K562 (cell line): ENCODE measurements around the gene CAMKV. TPM values are rescaled to one million over a fixed set of nuclear protein-coding genes. Genes with fewer than 3 reads are reported as not detected.

ENCODE experiments used
- ATAC-seq: fragments of 200-7000 bp; cut with Tn5 transposase; 3 replicates; pipeline ENCODE4 v1.9.1; 2020; ENCODE audit warnings: moderate library complexity
- BruUV-seq: library from RNA; stranded (reverse); fragments of 400-500 nt; replicated peaks from 2 replicates; lab custom pipeline; 2021; lab: Mats Ljungman, UMichigan
- CTCF ChIA-PET: fragments of 300-600 bp; formaldehyde crosslinking; extraction: SDS; loops from one replicate; lab custom pipeline; 2021; ENCODE audit warnings: low intra/inter-chr PET ratio; lab: Yijun Ruan, JAX
- POLR2A ChIA-PET: fragments of 300-600, 350-650 bp; sonication (Branson Sonifier 250); formaldehyde crosslinking; extraction: SDS; loops from one replicate; lab custom pipeline; 2021; ENCODE audit warnings: antibody characterized with exemption, inconsistent platforms; lab: Yijun Ruan, JAX
- DNase-seq, 4 experiments: peaks; one replicate each; pipeline versions ENCODE4 v3.0.0 to v3.0.0-alpha.2; 2011 to 2018; ENCODE audit warnings: low spot score in 3 of 4, mixed read lengths in 3 of 4; ENCODE audit errors: extremely low read depth in 1 of 4
- FAIRE-seq: peaks from 2 replicates; lab custom pipeline; 2011; peaks lifted over from hg19 to GRCh38; lab: Jason Lieb, UNC
- H2AFZ ChIP-seq: 2 replicates; pipeline ENCODE4 v1.6.0; 2011; ENCODE audit warnings: low read depth, low read length, control low read depth, inconsistent platforms
- H3K27ac ChIP-seq: fragments of 200-600 bp; 3 replicates; pipeline ENCODE4 v1.8.0; 2011; ENCODE audit warnings: low read depth, mild to moderate bottlenecking, control low read depth, inconsistent platforms, low read length, moderate library complexity, mixed read lengths; ENCODE audit errors: extremely low read depth
- H3K27me3 ChIP-seq, 2 experiments: fragments of 300-600 bp in 1 of 2; 2 replicates in 1 of 2; 3 replicates in 1 of 2; pipeline versions ENCODE4 v1.6.0 to v1.8.0; 2011; ENCODE audit warnings: inconsistent platforms in 2 of 2, low read length in 2 of 2, mild to moderate bottlenecking in 1 of 2, mixed read lengths in 1 of 2, moderate library complexity in 1 of 2; ENCODE audit not compliant: control insufficient read depth in 2 of 2, insufficient read depth in 2 of 2
- H3K36me3 ChIP-seq: fragments of 300-600 bp; 3 replicates; pipeline ENCODE4 v1.8.0; 2011; ENCODE audit warnings: mild to moderate bottlenecking, low read length, inconsistent platforms; ENCODE audit not compliant: control insufficient read depth, insufficient read depth
- H3K4me1 ChIP-seq, 2 experiments: fragments of 200-600 bp in 1 of 2; replicated peaks in 1 of 2; 2 replicates in 1 of 2; 3 replicates in 1 of 2; pipeline versions ENCODE4 v1.5.1 to v1.8.0; 2011; ENCODE audit warnings: inconsistent platforms in 2 of 2, low read length in 2 of 2, mild to moderate bottlenecking in 1 of 2, mixed read lengths in 1 of 2, moderate library complexity in 1 of 2; ENCODE audit not compliant: control insufficient read depth in 2 of 2, insufficient read depth in 2 of 2
- H3K4me2 ChIP-seq: 2 replicates; pipeline ENCODE4 v1.6.1; 2011; ENCODE audit warnings: low read length, control low read depth, inconsistent platforms, mixed read lengths; ENCODE audit not compliant: insufficient read depth
- H3K4me3 ChIP-seq: fragments of 200-600 bp; sonication (generic), shearing (Covaris generic); 2 replicates; pipeline ENCODE4 v1.5.1; 2016; ENCODE audit warnings: control low read depth, inconsistent platforms
- H3K79me2 ChIP-seq: fragments of 200-600 bp; 3 replicates; pipeline ENCODE4 v1.8.0; 2011; ENCODE audit warnings: low read length, inconsistent platforms; ENCODE audit not compliant: control insufficient read depth, insufficient read depth
- H3K9ac ChIP-seq, 2 experiments: 2 replicates each; pipeline versions ENCODE4 v1.6.0 to v1.6.1; 2011; ENCODE audit warnings: low read depth in 2 of 2, low read length in 2 of 2, control low read depth in 1 of 2, inconsistent platforms in 1 of 2, mild to moderate bottlenecking in 1 of 2, mixed read lengths in 1 of 2; ENCODE audit not compliant: insufficient read depth in 1 of 2
- H3K9me1 ChIP-seq: one replicate; pipeline ENCODE4 v1.6.0; 2011; ENCODE audit warnings: inconsistent platforms, mild to moderate bottlenecking, low read length, moderate library complexity; ENCODE audit not compliant: control insufficient read depth, insufficient read depth
- H3K9me3 ChIP-seq: replicated peaks from 2 replicates; pipeline ENCODE4 v1.5.1; 2011; ENCODE audit warnings: low read depth, low read length, inconsistent platforms; ENCODE audit not compliant: control insufficient read depth, insufficient read depth
- H4K20me1 ChIP-seq: replicated peaks from 2 replicates; pipeline ENCODE4 v1.6.1; 2011; ENCODE audit warnings: low read length, inconsistent platforms, mixed read lengths; ENCODE audit not compliant: control insufficient read depth, insufficient read depth
- CBX2 ChIP-seq: fragments of 200-600 bp; sonication (generic); IDR thresholded peaks from one replicate; pipeline ENCODE4 v1.6.1; 2012; ENCODE audit warnings: mild to moderate bottlenecking, low read length, inconsistent platforms; ENCODE audit not compliant: insufficient read depth, poor library complexity, severe bottlenecking
- CREM ChIP-seq: IDR thresholded peaks from 2 replicates; pipeline ENCODE4 v1.6.1; 2014; ENCODE audit warnings: antibody characterized with exemption, low read depth
- FOS ChIP-seq: IDR thresholded peaks from 3 replicates; pipeline ENCODE4 v1.6.1; 2011; ENCODE audit not compliant: insufficient read length; ENCODE audit errors: extremely low read depth
- GTF2A2 ChIP-seq: IDR thresholded peaks from 2 replicates; pipeline ENCODE4 v1.6.1; 2016; ENCODE audit warnings: mild to moderate bottlenecking, missing genetic modification characterization, missing compliant biosample characterization
- NFATC3 ChIP-seq: fragments of 450-650 bp; IDR thresholded peaks from 2 replicates; pipeline ENCODE4 v1.6.1; 2017; ENCODE audit warnings: mild to moderate bottlenecking
- SMAD4 ChIP-seq: fragments of 250-450 bp; sonication (Bioruptor Pico); conservative IDR thresholded peaks from 2 replicates; pipeline ENCODE4 v1.8.0; 2021; ENCODE audit warnings: inconsistent platforms, mild to moderate bottlenecking, moderate library complexity
- TRIM25 ChIP-seq: fragments of 450-650 bp; IDR thresholded peaks from 2 replicates; pipeline ENCODE4 v1.7.0; 2016; ENCODE audit warnings: borderline replicate concordance
- ZBED1 ChIP-seq: IDR thresholded peaks from 2 replicates; pipeline ENCODE4 v1.6.1; 2014
- ZNF282 ChIP-seq: sonication (generic); formaldehyde crosslinking; IDR thresholded peaks from 2 replicates; pipeline ENCODE4 v1.8.1; 2023; ENCODE audit warnings: missing genetic modification reagents
- ZNF384 ChIP-seq: IDR thresholded peaks from 2 replicates; pipeline ENCODE4 v1.6.1; 2012; ENCODE audit warnings: low read depth, low read length, improper control_type of control experiment
- ZNF75A ChIP-seq: fragments of 450-650 bp; formaldehyde crosslinking; IDR thresholded peaks from 2 replicates; pipeline ENCODE4 v1.4.0; 2020; ENCODE audit warnings: mild to moderate bottlenecking
- ZSCAN29 ChIP-seq: fragments of 450-650 bp; IDR thresholded peaks from 2 replicates; pipeline ENCODE4 v1.6.1; 2017
- WGBS: fragments of 100-300 bp; shearing (Covaris generic); methylation state at CpG from one replicate; pipeline ENCODE4 v1.1.6; 2016; ENCODE audit warnings: low coverage, mixed read lengths; ENCODE audit not compliant: insufficient coverage; ENCODE audit errors: missing lambda C conversion rate; 5-methylcytosine and 5-hydroxymethylcytosine counted together
- in situ Hi-C: fragments of 300-500 bp; cut with MboI; formaldehyde crosslinking; loops from 4 replicates; pipeline ENCODE4 v1.15.0; 2018; ENCODE audit warnings: inconsistent platforms, mixed read lengths
- intact Hi-C: fragments of 100-400 bp; cut with micrococcal nuclease; formaldehyde crosslinking; loops from 2 replicates; pipeline ENCODE4 v1.14.2; 2022
- polyA plus RNA-seq, 8 experiments: library from polyadenylated mRNA; depleted of rRNA in 4 of 8; stranded (reverse) in 5 of 8; unstranded in 3 of 8; fragments of >200 nt; fragmentation: Nextera tagmentation in 2 of 8; fragmentation: Illumina TruSeq in 1 of 8; extraction: Ambion mirVana in 2 of 8; extraction: Trizol in 1 of 8; gene quantifications; 2 replicates each; pipeline versions ENCODE4 v1.2.1 to v1.2.3, GENCODE V29; 2011 to 2014; ENCODE audit warnings: inconsistent platforms in 1 of 8, missing spikeins in 1 of 8
- total RNA-seq, 7 experiments: library from RNA; depleted of rRNA in 6 of 7; stranded (reverse); fragments of >200 nt in 6 of 7; fragmentation: Illumina TruSeq in 2 of 7; extraction: Trizol in 2 of 7; gene quantifications; 2 replicates each; pipeline versions ENCODE4 v1.2.1 to v1.2.3, GENCODE V29; 2011 to 2021; ENCODE audit warnings: low replicate concordance in 1 of 7
- TF ChIP-seq, protein P1 (sequence below): fragments of 250-450 bp; sonication (Bioruptor Pico); IDR thresholded peaks from 2 replicates; pipeline ENCODE4 v1.5.1; 2021; ENCODE audit warnings: mild to moderate bottlenecking
- TF ChIP-seq, protein P2 (sequence below): fragments of 450-650 bp; formaldehyde crosslinking; IDR thresholded peaks from 2 replicates; pipeline ENCODE4 v1.4.0; 2022; ENCODE audit warnings: missing genetic modification characterization
- TF ChIP-seq, protein P3 (sequence below), 2 experiments: IDR thresholded peaks in 1 of 2; conservative IDR thresholded peaks in 1 of 2; 2 replicates each; pipeline ENCODE4 v1.6.1; 2016; ENCODE audit warnings: low read depth in 2 of 2, mild to moderate bottlenecking in 1 of 2, missing compliant biosample characterization in 1 of 2, missing genetic modification characterization in 1 of 2, moderate library complexity in 1 of 2

The CAMKV gene
- total and polyA plus RNA-seq, 9 of the 15 experiments (the other 6 are each of a cell fraction or from before 2014, with no cell fraction given) = 0.08 to 2.7 (median 0.79) TPM

GRCh38 chr3:49831341-49831740, 38.4 kb downstream of the CAMKV start:
- no TSS peak for BruUV-seq
- H3K4me2 ChIP-seq = no peak overlapping the region
- no peaks in the 10 kb centered on the region for H4K20me1 ChIP-seq
- in situ Hi-C loops (no loop called here), intact Hi-C loops (no loop called here)
- 74% methylated on average over 3 of the region's 3 CpGs for WGBS
- H3K27me3 ChIP-seq = no peaks in the 10 kb centered on the region
- FAIRE-seq (no peak), DNase-seq (no peak), ATAC-seq (no peak)
- H3K4me3 ChIP-seq = no peak overlapping the region
- ChIA-PET POLR2A (interaction anchor here (0.7 to 0.9 kb wide), 2 partner anchors 9 to 18 kb away, joined by 3 read pairs; partner anchors contain the start of gene UBA7), CTCF (no interaction called here)
- H3K9me3 ChIP-seq = no peaks in the 10 kb centered on the region
- no peak overlapping the region for H2AFZ ChIP-seq
- no peaks in the 10 kb centered on the region for H3K4me1 ChIP-seq
- peaks cover 56% of the 10 kb centered on the region; the same call in 2 of the 3 replicates for H3K36me3 ChIP-seq
- no peak overlapping the region for H3K9ac ChIP-seq
- no peaks in the 10 kb centered on the region for H3K79me2 ChIP-seq
- no peak overlapping the region for H3K27ac ChIP-seq
- no peaks in the 10 kb centered on the region for H3K9me1 ChIP-seq
- TF ChIP-seq CBX2 (no peak), GTF2A2 (no peak), SMAD4 (CRISPR knock-in tag) (no peak), ZBED1 (no peak), ZNF384 (no peak), ZNF282 (CRISPR knock-in tag) (no peak), FOS (no peak), ZSCAN29 (no peak), NFATC3 (no peak), CREM (no peak), TRIM25 (no peak), ZNF75A (CRISPR knock-in tag) (no peak)
- TF ChIP-seq, protein P1, sequence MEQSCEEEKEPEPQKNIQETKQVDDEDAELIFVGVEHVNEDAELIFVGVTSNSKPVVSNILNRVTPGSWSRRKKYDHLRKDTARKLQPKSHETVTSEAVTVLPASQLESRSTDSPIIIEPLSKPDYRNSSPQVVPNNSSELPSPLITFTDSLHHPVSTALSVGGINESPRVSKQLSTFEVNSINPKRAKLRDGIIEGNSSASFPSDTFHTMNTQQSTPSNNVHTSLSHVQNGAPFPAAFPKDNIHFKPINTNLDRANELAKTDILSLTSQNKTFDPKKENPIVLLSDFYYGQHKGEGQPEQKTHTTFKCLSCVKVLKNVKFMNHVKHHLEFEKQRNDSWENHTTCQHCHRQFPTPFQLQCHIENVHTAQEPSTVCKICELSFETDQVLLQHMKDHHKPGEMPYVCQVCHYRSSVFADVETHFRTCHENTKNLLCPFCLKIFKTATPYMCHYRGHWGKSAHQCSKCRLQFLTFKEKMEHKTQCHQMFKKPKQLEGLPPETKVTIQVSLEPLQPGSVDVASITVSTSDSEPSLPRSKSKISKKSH (CRISPR knock-in tag) = no peak
- TF ChIP-seq, protein P2, sequence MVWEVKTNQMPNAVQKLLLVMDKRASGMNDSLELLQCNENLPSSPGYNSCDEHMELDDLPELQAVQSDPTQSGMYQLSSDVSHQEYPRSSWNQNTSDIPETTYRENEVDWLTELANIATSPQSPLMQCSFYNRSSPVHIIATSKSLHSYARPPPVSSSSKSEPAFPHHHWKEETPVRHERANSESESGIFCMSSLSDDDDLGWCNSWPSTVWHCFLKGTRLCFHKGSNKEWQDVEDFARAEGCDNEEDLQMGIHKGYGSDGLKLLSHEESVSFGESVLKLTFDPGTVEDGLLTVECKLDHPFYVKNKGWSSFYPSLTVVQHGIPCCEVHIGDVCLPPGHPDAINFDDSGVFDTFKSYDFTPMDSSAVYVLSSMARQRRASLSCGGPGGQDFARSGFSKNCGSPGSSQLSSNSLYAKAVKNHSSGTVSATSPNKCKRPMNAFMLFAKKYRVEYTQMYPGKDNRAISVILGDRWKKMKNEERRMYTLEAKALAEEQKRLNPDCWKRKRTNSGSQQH (CRISPR knock-in tag) = no peak
- TF ChIP-seq, protein P3, sequence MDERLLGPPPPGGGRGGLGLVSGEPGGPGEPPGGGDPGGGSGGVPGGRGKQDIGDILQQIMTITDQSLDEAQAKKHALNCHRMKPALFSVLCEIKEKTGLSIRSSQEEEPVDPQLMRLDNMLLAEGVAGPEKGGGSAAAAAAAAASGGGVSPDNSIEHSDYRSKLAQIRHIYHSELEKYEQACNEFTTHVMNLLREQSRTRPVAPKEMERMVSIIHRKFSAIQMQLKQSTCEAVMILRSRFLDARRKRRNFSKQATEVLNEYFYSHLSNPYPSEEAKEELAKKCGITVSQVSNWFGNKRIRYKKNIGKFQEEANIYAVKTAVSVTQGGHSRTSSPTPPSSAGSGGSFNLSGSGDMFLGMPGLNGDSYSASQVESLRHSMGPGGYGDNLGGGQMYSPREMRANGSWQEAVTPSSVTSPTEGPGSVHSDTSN (CRISPR knock-in tag; IDR thresholded peaks at IDR 0.05; ENCODE audit: low read depth) = no peak
- TF ChIP-seq, protein P3 (tag; conservative IDR thresholded peaks at IDR 0.05; ENCODE audit: low read depth) = no peak
